Hepatocyte (in vitro differentiated cells): ENCODE results near the gene KANSL3.

Experiments
- CTCF ChIP-seq: fragments of 200-600 bp; sonication (generic); IDR thresholded peaks from 2 replicates; pipeline ENCODE4 v1.5.1; 2016; ENCODE audit warnings: antibody characterized with exemption, mild to moderate bottlenecking; ENCODE audit not compliant: poor library complexity
- EZH2 ChIP-seq: fragments of 200-600 bp; sonication (generic); IDR thresholded peaks from 2 replicates; pipeline ENCODE4 v1.6.1; 2016; ENCODE audit warnings: antibody characterized with exemption, mild to moderate bottlenecking, borderline replicate concordance
- EZH2phosphoT487 ChIP-seq: fragments of 200-600 bp; sonication (generic); IDR thresholded peaks from one replicate; pipeline ENCODE4 v1.6.1; 2018; ENCODE audit warnings: antibody characterized with exemption, mild to moderate bottlenecking, low read depth, moderate library complexity; ENCODE audit not compliant: unreplicated experiment, severe bottlenecking

GRCh38 chr2:96616128-96616527, 22.0 kb downstream of the KANSL3 start:
- TF ChIP-seq EZH2phosphoT487: no peak
- no peak for TF ChIP-seq CTCF
- no peak for TF ChIP-seq EZH2
